HEK293 (cell line): ENCODE data around the gene EEF2K.

Source experiments
- CTCF ChIA-PET: fragments of 350-600 bp; formaldehyde crosslinking; extraction: SDS; loops from one replicate; lab custom pipeline; 2021; ENCODE audit warnings: antibody characterized with exemption; lab: Yijun Ruan, JAX
- POLR2A ChIA-PET: fragments of 300-600 bp; formaldehyde crosslinking; extraction: SDS; loops from one replicate; lab custom pipeline; 2020; ENCODE audit warnings: antibody characterized with exemption, inconsistent platforms; lab: Yijun Ruan, JAX
- H3K27ac ChIP-seq: fragments of 200-500 bp; sonication (Bioruptor generic); 2 replicates; pipeline ENCODE4 v1.5.1; 2014; ENCODE audit warnings: low read depth, low read length, control low read depth, inconsistent platforms; ENCODE audit errors: extremely low read depth
- H3K36me3 ChIP-seq, 2 experiments: fragments of 200-500 bp in 1 of 2; sonication (Bioruptor generic) in 1 of 2; 1 replicate in 1 of 2; 2 replicates in 1 of 2; pipeline ENCODE4 v1.5.1; 2014 to 2017; ENCODE audit warnings: inconsistent platforms in 2 of 2, low read length in 2 of 2; ENCODE audit not compliant: control insufficient read depth in 2 of 2, insufficient read depth in 1 of 2
- H3K4me1 ChIP-seq: fragments of 200-500 bp; sonication (Bioruptor generic); 2 replicates; pipeline ENCODE4 v1.5.1; 2014; ENCODE audit warnings: mild to moderate bottlenecking, low read length, inconsistent platforms; ENCODE audit not compliant: control insufficient read depth, insufficient read depth
- H3K4me3 ChIP-seq: 2 replicates; pipeline ENCODE4 v1.5.1; 2011; ENCODE audit warnings: low read depth, mild to moderate bottlenecking, control low read depth, low read length, moderate library complexity
- H3K9me3 ChIP-seq: fragments of 200-500 bp; sonication (Bioruptor generic); 2 replicates; pipeline ENCODE4 v1.5.1; 2014; ENCODE audit warnings: low read depth, low read length, inconsistent platforms; ENCODE audit not compliant: control insufficient read depth, insufficient read depth
- ATF2 ChIP-seq: fragments of 450-650 bp; formaldehyde crosslinking; IDR thresholded peaks from 2 replicates; pipeline ENCODE4 v1.5.1; 2016; ENCODE audit warnings: missing biosample characterization, missing genetic modification characterization, low read depth
- EGR2 ChIP-seq: fragments of 450-650 bp; formaldehyde crosslinking; IDR thresholded peaks from 2 replicates; pipeline ENCODE4 v1.5.1; 2016; ENCODE audit warnings: low read depth, missing biosample characterization, missing genetic modification characterization
- KLF8 ChIP-seq: fragments of 450-650 bp; formaldehyde crosslinking; IDR thresholded peaks from 2 replicates; pipeline ENCODE4 v1.5.1; 2016; ENCODE audit warnings: missing biosample characterization, missing genetic modification characterization
- PRDM10 ChIP-seq: fragments of 450-650 bp; formaldehyde crosslinking; IDR thresholded peaks from 2 replicates; pipeline ENCODE4 v1.5.1; 2016; ENCODE audit warnings: missing biosample characterization, missing genetic modification characterization
- SETDB1 ChIP-seq: IDR thresholded peaks from one replicate; pipeline ENCODE4 v1.6.1; 2017; ENCODE audit warnings: mild to moderate bottlenecking, low read length, moderate library complexity, mixed read lengths; ENCODE audit not compliant: insufficient read length
- ZBTB21 ChIP-seq: fragments of 450-650 bp; formaldehyde crosslinking; IDR thresholded peaks from 2 replicates; pipeline ENCODE4 v1.5.1; 2017; ENCODE audit warnings: missing biosample characterization, missing genetic modification characterization
- ZNF10 ChIP-seq: fragments of 450-650 bp; formaldehyde crosslinking; IDR thresholded peaks from 2 replicates; pipeline ENCODE4 v1.5.1; 2017; ENCODE audit warnings: missing biosample characterization, missing genetic modification characterization
- ZNF266 ChIP-seq: fragments of 450-650 bp; formaldehyde crosslinking; IDR thresholded peaks from 2 replicates; pipeline ENCODE4 v1.5.1; 2016; ENCODE audit warnings: missing biosample characterization, missing genetic modification characterization, low read depth
- ZNF324 ChIP-seq: fragments of 450-650 bp; formaldehyde crosslinking; IDR thresholded peaks from 2 replicates; pipeline ENCODE4 v1.5.1; 2016; ENCODE audit warnings: missing biosample characterization, missing genetic modification characterization
- ZNF354C ChIP-seq: fragments of 450-650 bp; formaldehyde crosslinking; IDR thresholded peaks from 2 replicates; pipeline ENCODE4 v1.5.1; 2016; ENCODE audit warnings: missing biosample characterization, missing genetic modification characterization, low read depth, borderline replicate concordance
- ZNF530 ChIP-seq: fragments of 450-650 bp; formaldehyde crosslinking; IDR thresholded peaks from 2 replicates; pipeline ENCODE4 v1.5.1; 2016; ENCODE audit warnings: low read depth, missing biosample characterization, missing genetic modification characterization
- ZNF596 ChIP-seq: fragments of 450-650 bp; IDR thresholded peaks from 2 replicates; pipeline ENCODE4 v1.5.0; 2018; ENCODE audit warnings: missing biosample characterization, mild to moderate bottlenecking, missing genetic modification characterization, moderate library complexity
- ZNF623 ChIP-seq: fragments of 450-650 bp; formaldehyde crosslinking; IDR thresholded peaks from 2 replicates; pipeline ENCODE4 v1.5.1; 2016; ENCODE audit warnings: missing biosample characterization, missing genetic modification characterization
- ZNF654 ChIP-seq: fragments of 450-650 bp; formaldehyde crosslinking; IDR thresholded peaks from 2 replicates; pipeline ENCODE4 v1.5.1; 2016; ENCODE audit warnings: low read depth, missing biosample characterization, missing genetic modification characterization
- ZNF707 ChIP-seq: fragments of 450-650 bp; formaldehyde crosslinking; IDR thresholded peaks from 2 replicates; pipeline ENCODE4 v1.5.1; 2016; ENCODE audit warnings: missing biosample characterization, missing genetic modification characterization
- ZSCAN30 ChIP-seq: fragments of 450-650 bp; IDR thresholded peaks from 2 replicates; pipeline ENCODE4 v1.5.1; 2018; ENCODE audit warnings: missing biosample characterization, mild to moderate bottlenecking, missing genetic modification characterization, moderate library complexity
- TF ChIP-seq, protein P1 (sequence below): fragments of 450-650 bp; formaldehyde crosslinking; IDR thresholded peaks from 2 replicates; pipeline ENCODE4 v1.5.1; 2016; ENCODE audit warnings: missing biosample characterization, missing genetic modification characterization
- TF ChIP-seq, protein P2 (sequence below): fragments of 450-650 bp; formaldehyde crosslinking; IDR thresholded peaks from 2 replicates; pipeline ENCODE4 v1.5.1; 2016; ENCODE audit warnings: missing biosample characterization, missing genetic modification characterization

The EEF2K gene

DNA sequence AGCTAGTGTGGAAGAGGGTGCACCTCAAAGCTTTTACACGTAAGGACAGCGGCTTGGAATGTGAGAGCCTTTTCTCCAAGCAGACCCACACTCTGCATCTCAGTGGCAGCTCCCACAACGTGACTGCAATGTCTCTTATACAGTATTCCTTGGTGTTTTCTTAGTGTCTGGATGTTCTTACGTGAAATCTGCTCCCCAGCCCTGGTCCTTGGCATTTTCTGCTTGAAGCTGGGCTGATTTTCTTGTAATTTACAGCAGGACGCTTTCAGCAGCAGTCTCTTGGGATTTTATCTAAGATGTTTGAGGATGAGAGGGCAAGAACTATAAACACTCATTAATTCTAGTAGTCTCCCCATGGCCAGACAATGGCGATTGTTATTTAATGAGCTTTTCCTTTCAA is 79.0 kb downstream of the EEF2K start:
- POLR2A ChIA-PET: no interaction called here
- TF ChIP-seq SETDB1 (no peak), ZNF623 (tag by site-specific recombination) (no peak), ZNF354C (tag by site-specific recombination) (no peak), ATF2 (tag by site-specific recombination) (no peak), ZNF654 (tag by site-specific recombination) (no peak), ZNF530 (tag by site-specific recombination) (no peak), PRDM10 (tag by site-specific recombination) (no peak), ZNF10 (tag by site-specific recombination) (no peak), ZSCAN30 (no peak), ZBTB21 (no peak), ZNF324 (no peak), KLF8 (tag by site-specific recombination) (no peak), ZNF596 (tag by site-specific recombination) (no peak), EGR2 (tag by site-specific recombination) (no peak)
- TF ChIP-seq, protein P1, sequence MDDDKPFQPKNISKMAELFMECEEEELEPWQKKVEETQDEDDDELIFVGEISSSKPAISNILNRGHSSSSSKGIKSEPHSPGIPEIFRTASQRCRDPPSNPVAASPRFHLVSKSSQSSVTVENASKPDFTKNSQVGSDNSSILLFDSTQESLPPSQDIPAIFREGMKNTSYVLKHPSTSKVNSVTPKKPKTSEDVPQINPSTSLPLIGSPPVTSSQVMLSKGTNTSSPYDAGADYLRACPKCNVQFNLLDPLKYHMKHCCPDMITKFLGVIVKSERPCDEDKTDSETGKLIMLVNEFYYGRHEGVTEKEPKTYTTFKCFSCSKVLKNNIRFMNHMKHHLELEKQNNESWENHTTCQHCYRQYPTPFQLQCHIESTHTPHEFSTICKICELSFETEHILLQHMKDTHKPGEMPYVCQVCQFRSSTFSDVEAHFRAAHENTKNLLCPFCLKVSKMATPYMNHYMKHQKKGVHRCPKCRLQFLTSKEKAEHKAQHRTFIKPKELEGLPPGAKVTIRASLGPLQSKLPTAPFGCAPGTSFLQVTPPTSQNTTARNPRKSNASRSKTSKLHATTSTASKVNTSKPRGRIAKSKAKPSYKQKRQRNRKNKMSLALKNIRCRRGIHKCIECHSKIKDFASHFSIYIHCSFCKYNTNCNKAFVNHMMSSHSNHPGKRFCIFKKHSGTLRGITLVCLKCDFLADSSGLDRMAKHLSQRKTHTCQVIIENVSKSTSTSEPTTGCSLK: no peak
- TF ChIP-seq, protein P2, sequence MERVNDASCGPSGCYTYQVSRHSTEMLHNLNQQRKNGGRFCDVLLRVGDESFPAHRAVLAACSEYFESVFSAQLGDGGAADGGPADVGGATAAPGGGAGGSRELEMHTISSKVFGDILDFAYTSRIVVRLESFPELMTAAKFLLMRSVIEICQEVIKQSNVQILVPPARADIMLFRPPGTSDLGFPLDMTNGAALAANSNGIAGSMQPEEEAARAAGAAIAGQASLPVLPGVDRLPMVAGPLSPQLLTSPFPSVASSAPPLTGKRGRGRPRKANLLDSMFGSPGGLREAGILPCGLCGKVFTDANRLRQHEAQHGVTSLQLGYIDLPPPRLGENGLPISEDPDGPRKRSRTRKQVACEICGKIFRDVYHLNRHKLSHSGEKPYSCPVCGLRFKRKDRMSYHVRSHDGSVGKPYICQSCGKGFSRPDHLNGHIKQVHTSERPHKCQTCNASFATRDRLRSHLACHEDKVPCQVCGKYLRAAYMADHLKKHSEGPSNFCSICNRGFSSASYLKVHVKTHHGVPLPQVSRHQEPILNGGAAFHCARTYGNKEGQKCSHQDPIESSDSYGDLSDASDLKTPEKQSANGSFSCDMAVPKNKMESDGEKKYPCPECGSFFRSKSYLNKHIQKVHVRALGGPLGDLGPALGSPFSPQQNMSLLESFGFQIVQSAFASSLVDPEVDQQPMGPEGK: no peak
- TF ChIP-seq, all 188 proteins: peak for 0
- Histone ChIP-seq H3K27ac (no peak overlapping the region), H3K4me1 (peaks cover 2% of the 10 kb centered on the region; the same call in 1 of the 2 replicates), H3K9me3 (no peaks in the 10 kb centered on the region), H3K4me3 (no peak overlapping the region), H3K36me3 (peaks cover 0 to 35% of the 10 kb centered on the region in 2 experiments; a peak in 2 of 3 replicates)
- CTCF ChIA-PET: interaction anchor here (0.6 to 0.7 kb wide), 2 partner anchors 16 to 77 kb away, joined by 3 read pairs; no protein-coding TSS in a partner anchor

DNA sequence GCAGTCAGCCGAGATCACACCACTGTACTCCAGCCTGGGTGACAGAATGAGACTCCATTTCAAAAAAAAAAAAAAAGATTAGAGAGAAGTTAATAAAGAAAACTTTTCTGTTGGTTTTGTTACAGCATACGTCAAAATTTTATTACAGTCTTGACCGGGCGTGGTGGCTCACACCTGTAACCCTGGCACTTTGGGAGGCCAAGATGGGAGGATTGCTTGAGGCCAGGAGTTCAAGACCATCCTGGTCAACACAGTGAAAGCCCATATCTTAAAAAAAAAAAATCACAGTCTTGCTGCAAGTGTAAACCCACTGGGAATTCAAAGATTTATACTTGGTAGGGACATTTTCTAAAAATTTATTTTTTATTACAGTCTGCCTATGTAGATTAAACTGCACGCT is 84.9 kb downstream of the EEF2K start:
- Histone ChIP-seq H3K27ac (no peak overlapping the region), H3K9me3 (no peaks in the 10 kb centered on the region), H3K4me3 (no peak overlapping the region), H3K36me3 (no peaks in the 10 kb centered on the region; a peak in 1 of 3 replicates), H3K4me1 (no peaks in the 10 kb centered on the region)
- TF ChIP-seq ZNF707 (tag by site-specific recombination): 0 out of 2 replicates have a peak, but pooled peaks have one; percentile 3
- TF ChIP-seq ZNF266 (tag by site-specific recombination): no peak
- POLR2A ChIA-PET: no interaction called here
- CTCF ChIA-PET: no interaction called here
